Progenitor cell of endocrine pancreas (in vitro differentiated cells): ENCODE data around the gene TOLLIP. TPM values are rescaled to one million over a fixed set of nuclear protein-coding genes. Genes with fewer than 3 reads are reported as not detected.

Experiments used
- DNase-seq: peaks from one replicate; pipeline ENCODE4 v3.0.0; 2021; ENCODE audit warnings: low spot score; ENCODE audit not compliant: unreplicated experiment
- H3K27ac Mint-ChIP-seq: 2 replicates; pipeline ENCODE4 v1.8.0; 2021; ENCODE audit warnings: mild to moderate bottlenecking, moderate library complexity, mixed read lengths
- H3K27me3 Mint-ChIP-seq: 2 replicates; pipeline ENCODE4 v1.8.0; 2021; ENCODE audit warnings: mixed read lengths
- H3K36me3 Mint-ChIP-seq: 2 replicates; pipeline ENCODE4 v1.8.0; 2022; ENCODE audit warnings: mixed read lengths; ENCODE audit not compliant: insufficient read depth
- H3K4me1 Mint-ChIP-seq: 2 replicates; pipeline ENCODE4 v1.8.0; 2021; ENCODE audit warnings: low read depth, mixed read lengths
- H3K4me3 Mint-ChIP-seq: 2 replicates; pipeline ENCODE4 v1.8.0; 2021; ENCODE audit warnings: low read depth, mild to moderate bottlenecking, moderate library complexity, mixed read lengths
- H3K9me3 Mint-ChIP-seq: 2 replicates; pipeline ENCODE4 v1.8.0; 2021; ENCODE audit warnings: low read depth, mixed read lengths
- total RNA-seq: library from RNA; stranded (reverse); gene quantifications from 2 replicates; pipeline ENCODE4 v1.2.1, GENCODE V29; 2021
- TF ChIP-seq, protein P1 (sequence below): fragments of 200-600 bp; sonication (generic); IDR thresholded peaks from one replicate; pipeline ENCODE4 v1.5.0; 2021; ENCODE audit warnings: antibody characterized with exemption, mild to moderate bottlenecking; ENCODE audit not compliant: unreplicated experiment

Gene TOLLIP
- total RNA-seq, 1 donor from 2014 or later, result 44.4 TPM

DNA sequence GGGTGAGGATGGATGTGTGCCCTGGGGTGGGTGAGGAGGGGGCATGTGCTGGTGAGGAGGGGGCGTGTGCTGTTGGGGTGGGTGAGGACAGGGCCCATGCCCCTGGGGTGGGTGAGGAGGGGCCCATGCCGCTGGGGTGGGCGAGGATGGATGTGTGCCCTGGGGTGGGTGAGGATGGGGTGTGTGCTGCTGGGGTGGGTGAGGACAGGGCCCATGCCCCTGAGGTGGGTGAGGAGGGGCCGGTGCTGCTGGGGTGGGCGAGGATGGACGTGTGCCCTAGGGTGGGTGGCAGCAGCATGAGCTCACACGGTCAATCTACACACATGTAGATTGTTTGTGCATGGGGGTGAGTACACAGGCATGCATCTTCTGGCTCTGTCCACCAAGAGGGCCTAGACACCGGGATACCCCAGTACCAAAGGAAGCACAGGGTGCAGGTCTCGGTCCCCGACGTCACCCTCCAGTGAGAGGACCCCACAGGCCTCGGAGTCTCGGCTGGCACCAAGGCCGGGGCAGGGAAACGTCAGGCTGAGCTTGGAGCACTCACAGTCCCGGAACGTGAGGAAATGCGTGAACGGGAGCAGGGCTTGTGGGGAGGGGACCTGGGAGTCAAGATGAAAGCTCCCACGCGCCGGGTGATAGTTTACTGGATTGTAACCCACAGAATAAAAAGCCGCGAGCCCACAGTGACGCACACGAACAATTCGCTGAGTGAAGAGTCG lies 37.4 kb upstream of the TOLLIP start:
- Mint-ChIP-seq H3K36me3 (no peaks in the 10 kb centered on the region), H3K27me3 (peaks cover 12% of the 10 kb centered on the region), H3K27ac (no peak overlapping the region), H3K9me3 (no peaks in the 10 kb centered on the region), H3K4me3 (no peak overlapping the region), H3K4me1 (peaks cover 26% of the 10 kb centered on the region)
- DNase-seq, result no peak
- TF ChIP-seq, protein P1, sequence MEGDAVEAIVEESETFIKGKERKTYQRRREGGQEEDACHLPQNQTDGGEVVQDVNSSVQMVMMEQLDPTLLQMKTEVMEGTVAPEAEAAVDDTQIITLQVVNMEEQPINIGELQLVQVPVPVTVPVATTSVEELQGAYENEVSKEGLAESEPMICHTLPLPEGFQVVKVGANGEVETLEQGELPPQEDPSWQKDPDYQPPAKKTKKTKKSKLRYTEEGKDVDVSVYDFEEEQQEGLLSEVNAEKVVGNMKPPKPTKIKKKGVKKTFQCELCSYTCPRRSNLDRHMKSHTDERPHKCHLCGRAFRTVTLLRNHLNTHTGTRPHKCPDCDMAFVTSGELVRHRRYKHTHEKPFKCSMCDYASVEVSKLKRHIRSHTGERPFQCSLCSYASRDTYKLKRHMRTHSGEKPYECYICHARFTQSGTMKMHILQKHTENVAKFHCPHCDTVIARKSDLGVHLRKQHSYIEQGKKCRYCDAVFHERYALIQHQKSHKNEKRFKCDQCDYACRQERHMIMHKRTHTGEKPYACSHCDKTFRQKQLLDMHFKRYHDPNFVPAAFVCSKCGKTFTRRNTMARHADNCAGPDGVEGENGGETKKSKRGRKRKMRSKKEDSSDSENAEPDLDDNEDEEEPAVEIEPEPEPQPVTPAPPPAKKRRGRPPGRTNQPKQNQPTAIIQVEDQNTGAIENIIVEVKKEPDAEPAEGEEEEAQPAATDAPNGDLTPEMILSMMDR, result no peak

DNA sequence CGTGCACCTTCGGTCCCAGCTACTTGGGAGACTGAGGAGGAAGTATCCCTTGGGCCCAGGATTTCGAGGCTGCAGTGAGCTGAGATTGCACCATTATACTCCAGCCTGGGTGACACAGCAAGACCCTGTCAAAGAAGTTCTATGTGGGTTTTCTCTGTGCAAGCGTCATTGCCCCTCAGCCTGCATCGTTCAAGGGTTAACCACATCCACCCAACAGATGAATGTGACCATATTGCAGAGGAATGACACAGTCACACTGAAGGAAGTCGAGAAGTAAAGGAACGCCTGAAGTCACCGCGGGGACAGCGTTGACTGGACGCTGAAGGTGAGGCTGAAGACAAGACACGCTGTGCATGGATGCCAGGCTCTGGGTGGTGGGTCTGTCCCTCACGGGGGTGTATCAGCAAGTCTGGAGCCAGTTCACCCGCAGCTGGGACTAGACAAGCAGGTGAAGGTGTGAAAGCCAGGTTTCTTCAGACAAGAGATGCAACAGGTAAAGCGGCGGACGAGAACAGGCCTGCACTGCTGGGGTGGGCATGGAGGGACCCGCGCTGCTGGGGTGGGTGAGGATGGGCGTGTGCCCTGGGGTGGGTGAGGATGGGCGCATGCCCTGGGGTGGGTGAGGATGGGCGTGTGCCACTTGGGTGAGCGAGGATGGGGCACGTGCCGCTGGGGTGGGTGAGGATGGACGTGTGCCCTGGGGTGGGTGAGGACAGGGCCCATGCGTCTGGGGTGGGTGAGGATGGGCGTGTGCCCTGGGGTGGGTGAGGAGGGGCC lies 36.5 kb upstream of the TOLLIP start:
- H3K4me1 Mint-ChIP-seq, result peaks cover 19% of the 10 kb centered on the region
- no peak overlapping the region for H3K27ac Mint-ChIP-seq
- TF ChIP-seq, protein P1, result no peak
- H3K4me3 Mint-ChIP-seq, result no peak overlapping the region
- H3K27me3 Mint-ChIP-seq, result peaks cover 12% of the 10 kb centered on the region
- no peaks in the 10 kb centered on the region for H3K9me3 Mint-ChIP-seq
- no peak for DNase-seq
- no peaks in the 10 kb centered on the region for H3K36me3 Mint-ChIP-seq

DNA sequence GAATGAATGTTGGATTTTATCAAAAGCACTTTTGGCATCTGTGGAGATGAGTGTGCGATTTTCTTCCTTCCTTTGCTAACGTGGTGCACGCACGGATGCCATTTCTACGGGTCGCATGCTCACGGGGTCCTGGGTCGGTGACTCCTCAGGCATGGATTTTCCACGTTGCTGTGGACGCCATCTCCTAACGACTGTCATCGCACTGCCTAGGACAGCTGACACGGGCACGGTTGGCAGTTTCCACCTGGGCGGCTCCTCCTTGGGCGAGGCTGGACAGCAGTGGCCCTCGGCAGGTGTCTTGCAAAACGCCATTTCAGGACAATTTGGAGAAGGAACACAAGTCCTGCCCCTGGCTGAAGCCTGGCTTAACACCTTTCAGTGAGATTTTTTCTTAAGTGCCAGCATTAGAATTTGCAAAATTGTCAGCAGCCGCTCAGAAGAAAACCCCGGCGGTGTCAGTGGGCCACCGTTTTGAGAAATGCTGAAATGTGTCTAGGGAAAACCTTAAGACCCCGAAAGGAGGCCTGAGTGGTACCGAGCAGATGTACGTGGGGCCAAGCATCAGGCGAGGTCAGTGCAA lies 34.7 kb upstream of the TOLLIP start:
- TF ChIP-seq, protein P1, result no peak
- H3K27me3 Mint-ChIP-seq, result peaks cover 12% of the 10 kb centered on the region
- no peak overlapping the region for H3K27ac Mint-ChIP-seq
- no peaks in the 10 kb centered on the region for H3K9me3 Mint-ChIP-seq
- DNase-seq, result no peak
- no peaks in the 10 kb centered on the region for H3K36me3 Mint-ChIP-seq
- no peak overlapping the region for H3K4me3 Mint-ChIP-seq
- peaks cover 11% of the 10 kb centered on the region for H3K4me1 Mint-ChIP-seq

DNA sequence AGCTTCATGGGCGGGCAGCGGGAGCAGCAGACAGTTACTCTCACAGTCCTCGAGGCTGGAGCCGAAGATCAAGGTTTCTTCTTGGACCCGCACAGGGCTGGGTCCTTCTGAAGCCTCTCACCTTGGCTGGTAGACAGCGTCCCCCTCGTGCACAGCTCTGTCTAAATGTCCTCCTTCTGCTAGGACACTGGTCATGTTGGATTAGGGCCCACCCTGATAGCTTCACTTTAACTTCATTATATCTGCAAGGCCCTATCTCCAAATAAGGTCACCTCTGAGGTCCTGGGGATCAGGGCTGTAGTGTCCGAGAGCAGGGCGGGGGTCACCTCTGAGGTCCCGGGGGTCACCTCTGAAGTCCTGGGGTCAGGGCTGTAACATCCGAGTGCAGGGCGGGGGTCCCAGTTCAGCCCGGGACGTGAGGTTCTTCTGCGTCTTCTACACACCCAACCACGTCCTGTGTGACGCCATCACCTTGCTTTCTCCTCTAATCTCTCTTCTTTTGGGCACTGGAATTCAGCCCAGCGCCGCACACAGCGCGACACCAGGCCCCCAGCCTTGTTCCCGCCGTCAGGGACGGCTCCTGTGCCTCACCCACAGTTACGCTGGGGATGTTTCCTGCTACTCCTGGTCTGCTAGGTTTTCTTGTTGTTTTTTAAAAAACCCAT lies 34.1 kb upstream of the TOLLIP start:
- Mint-ChIP-seq H3K36me3 (no peaks in the 10 kb centered on the region), H3K4me1 (peaks cover 5% of the 10 kb centered on the region), H3K27me3 (peaks cover 12% of the 10 kb centered on the region), H3K4me3 (no peak overlapping the region), H3K27ac (no peak overlapping the region), H3K9me3 (no peaks in the 10 kb centered on the region)
- no peak for DNase-seq
- TF ChIP-seq, protein P1, result no peak

DNA sequence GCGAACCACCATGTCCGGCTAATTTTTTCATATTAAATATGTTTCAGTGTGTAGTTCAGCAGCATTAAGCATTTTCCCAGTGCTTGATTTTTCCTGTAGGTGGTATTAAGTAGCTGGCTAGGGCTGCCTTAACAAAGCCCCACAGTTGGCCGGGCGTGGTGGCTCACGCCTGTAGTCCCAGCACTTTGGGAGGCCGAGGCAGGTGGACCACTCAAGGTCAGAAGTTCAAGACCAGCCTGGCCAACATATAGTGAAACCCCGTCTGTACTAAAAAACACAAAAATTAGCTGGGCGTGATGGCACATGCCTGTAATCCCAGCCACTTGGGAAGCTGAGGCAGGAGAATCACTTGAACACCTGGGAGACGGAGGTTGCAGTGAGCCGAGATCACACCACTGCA lies 33.5 kb upstream of the TOLLIP start:
- no peak overlapping the region for H3K27ac Mint-ChIP-seq
- H3K9me3 Mint-ChIP-seq, result no peaks in the 10 kb centered on the region
- no peak for DNase-seq
- no peaks in the 10 kb centered on the region for H3K4me1 Mint-ChIP-seq
- TF ChIP-seq, protein P1, result no peak
- H3K4me3 Mint-ChIP-seq, result no peak overlapping the region
- no peaks in the 10 kb centered on the region for H3K36me3 Mint-ChIP-seq
- H3K27me3 Mint-ChIP-seq, result peaks cover 12% of the 10 kb centered on the region
